HG02943 (cell line): ENCODE results near the gene ADD2.
"Not testable (repeated sequence)": the region's sequence is repeated elsewhere in the genome, so short reads cannot be mapped to it uniquely, and the experiment has no call there.

ENCODE experiments used
- ATAC-seq: cut with Tn5 transposase; IDR thresholded peaks from one replicate; pipeline ENCODE4 v1.9.1; 2021; ENCODE audit warnings: mild to moderate bottlenecking, low read depth, moderate library complexity; ENCODE audit not compliant: unreplicated experiment

The ADD2 gene

GRCh38 chr2:70678576-70679143 lies 89.3 kb downstream of the ADD2 start:
- ATAC-seq = no peak

- no peak for ATAC-seq
Observed at GRCh38 chr2:70676301-70677035, 91.5 kb downstream of the ADD2 start.

DNA sequence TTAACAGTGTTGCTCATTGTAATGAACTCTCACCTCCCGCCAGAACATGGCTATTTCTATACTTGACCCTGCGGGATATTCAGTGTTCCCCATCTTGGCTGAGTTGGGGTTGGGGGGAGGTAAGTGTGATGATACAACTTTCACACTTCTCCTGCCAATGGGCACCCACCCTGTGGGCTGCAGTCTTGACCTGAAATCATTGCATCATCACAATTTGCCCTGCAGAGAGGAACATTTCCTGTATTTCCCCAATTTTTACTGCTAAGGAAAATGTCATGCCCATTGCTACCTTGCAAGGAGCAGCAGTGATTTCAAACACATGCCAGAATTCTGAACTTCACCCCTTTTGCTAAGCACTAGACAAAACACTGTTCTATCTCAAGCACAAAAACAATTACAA lies 92.1 kb downstream of the ADD2 start:
- ATAC-seq = no peak

DNA sequence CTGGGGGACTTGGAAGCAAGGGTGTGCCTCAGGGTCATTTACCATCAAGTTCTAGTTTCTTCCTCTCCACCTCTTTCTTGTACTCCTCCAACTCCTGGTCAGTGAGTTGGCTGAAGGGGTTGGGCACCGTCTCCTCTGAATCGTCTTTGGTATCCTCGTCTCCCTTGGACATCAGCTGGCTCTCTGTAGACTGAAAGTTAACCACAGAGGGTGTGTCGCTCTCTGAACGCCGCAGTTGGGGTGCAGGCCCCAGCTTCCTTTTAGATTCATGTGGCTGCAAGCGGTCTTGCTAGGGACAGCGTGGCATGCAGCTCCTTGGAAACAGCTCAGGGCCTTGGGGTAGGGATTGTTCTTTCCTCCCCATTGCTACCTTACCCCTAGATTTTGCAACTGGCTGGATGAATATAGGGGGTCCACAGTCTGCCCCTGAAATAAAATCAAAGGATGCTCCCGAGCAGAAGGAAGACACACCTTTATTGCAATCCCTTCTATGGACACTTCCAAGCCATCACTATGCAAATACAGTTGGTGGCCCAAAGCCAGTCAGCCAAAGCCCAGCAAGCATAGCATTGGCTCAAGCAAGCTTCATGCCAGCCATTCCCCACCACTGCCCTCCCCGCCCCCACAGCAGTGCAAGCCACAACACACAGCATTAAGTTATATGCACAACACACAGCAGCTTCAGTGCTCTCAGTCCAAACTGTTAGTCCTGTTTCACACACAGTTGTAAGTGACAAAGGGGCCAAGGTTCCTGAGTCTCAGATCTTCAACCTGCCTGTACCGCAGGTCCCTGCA lies 93.2 kb downstream of the ADD2 start:
- no peak for ATAC-seq

DNA sequence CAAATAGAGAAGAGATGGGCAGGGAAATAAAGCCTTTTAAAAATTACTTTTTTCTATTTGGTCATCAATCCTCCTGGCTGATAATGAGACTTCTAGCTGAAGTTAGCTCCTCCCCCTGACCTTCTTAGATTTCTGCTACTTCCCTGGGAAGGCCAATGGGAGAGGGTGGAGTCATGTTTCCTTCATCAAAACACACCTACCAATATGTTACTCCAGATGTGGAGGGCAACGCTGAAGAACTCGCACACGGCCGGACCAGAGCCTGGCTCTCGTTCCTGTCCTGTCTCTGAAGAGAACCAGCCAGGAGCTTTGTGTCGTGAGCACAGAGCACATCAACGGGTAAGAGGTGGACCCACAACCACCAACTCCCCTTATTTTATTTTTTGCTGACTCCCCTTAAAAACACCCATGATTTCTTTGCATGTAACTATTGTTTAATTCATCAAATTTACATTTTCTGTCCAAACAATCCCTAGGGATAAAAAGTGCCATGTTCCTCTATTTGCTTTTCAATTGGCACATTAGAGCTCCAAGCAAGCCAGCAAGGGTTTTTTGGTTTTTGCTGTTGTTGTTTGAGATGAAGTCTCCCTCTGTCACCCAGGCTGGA lies 94.9 kb downstream of the ADD2 start:
- ATAC-seq = no peak

DNA sequence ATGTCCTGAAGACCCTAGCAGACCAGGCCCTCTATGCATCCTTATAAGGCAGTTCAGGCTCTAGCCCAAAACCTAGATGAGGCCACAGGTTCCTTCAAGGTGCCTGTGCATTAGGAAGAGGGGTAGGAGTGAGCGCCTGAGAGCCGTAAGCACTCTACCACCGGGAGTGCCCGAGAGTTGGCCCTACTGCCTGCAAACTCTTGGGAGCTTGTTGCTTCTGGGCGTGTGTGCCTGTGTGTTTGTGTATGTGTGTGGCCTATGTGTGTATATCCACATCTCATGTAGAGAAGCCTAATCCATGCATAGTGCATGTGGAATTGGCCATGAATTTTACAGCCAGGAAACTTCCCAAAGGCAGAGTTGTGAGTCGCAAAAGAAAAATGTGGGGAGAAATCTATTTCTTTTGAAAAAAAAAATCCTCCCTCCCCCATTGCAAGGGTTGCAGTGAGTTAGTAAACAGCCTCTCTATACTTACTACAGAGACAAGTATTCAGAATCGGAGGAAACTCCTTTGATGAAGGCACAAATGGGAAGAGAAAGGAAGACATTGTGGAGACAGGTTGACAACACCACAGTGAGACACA lies 96.8 kb downstream of the ADD2 start:
- no peak for ATAC-seq

GRCh38 chr2:70670626-70671025 lies 97.4 kb downstream of the ADD2 start:
- ATAC-seq = no peak

- ATAC-seq = no peak
Observed at GRCh38 chr2:70670202-70670601, 97.8 kb downstream of the ADD2 start.

GRCh38 chr2:70668911-70669310 lies 99.1 kb downstream of the ADD2 start:
- ATAC-seq = no peak

DNA sequence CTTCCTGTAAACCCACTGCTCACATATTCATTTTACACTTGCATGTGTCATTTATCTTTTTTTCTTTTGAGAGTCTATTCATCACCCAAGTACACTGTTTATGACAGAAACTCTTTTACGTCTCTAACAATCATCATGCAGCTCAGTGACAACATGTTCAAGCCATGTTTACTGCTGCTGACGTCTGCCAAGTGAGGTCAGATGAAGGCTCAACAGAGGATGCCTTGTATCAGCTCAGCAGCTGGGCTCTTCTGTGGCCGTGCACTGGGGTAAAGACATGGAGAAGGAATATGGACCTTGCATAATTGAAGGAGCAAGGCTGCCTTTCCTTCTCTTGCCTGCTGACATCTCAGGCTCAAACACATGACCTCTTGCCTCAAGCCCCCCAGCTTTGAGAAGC lies 99.6 kb downstream of the ADD2 start:
- ATAC-seq = no peak

DNA sequence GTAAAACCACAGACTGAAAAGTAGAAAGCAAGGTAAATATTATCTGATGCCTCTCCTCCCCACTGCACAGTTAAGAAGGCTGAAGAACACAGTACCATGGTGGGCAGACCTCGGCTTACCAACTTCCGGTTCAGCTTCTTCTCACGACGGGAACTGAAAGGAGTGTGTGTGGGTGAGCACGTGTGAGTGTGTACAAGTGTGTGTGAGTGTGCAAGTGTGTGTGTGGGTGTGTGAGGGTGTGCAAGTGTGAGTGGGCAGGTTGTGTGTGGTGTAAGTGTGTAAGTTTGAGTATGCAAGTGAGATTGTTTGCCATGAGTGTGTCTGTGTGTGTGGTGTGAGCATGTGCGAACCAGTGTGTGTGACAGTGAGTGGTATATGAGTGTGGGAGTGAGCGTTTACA lies 103.5 kb downstream of the ADD2 start:
- ATAC-seq = no peak

GRCh38 chr2:70663411-70663810 lies 104.6 kb downstream of the ADD2 start:
- no peak for ATAC-seq

DNA sequence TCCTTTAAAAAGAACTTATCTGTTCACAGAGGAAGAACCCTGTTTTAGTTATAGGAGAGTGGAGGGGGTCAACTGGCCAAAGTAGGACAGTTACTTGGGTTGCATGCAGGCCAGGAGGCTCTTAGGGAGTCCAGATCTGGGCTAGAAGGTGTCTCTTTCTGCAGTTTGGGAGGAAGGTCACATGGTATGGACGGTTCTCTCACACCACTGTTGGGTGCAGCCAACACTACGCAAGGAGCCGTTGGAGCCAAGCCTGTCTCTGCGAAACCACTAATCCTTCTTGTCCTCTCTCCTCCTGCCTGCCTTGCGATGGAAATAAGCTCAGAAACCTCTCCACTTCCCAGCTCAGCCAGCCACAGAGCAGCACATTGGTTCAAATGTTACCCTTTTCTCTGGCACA lies 108.4 kb downstream of the ADD2 start:
- ATAC-seq = no peak

- ATAC-seq = no peak
Observed at GRCh38 chr2:70658476-70658875, 109.5 kb downstream of the ADD2 start.

DNA sequence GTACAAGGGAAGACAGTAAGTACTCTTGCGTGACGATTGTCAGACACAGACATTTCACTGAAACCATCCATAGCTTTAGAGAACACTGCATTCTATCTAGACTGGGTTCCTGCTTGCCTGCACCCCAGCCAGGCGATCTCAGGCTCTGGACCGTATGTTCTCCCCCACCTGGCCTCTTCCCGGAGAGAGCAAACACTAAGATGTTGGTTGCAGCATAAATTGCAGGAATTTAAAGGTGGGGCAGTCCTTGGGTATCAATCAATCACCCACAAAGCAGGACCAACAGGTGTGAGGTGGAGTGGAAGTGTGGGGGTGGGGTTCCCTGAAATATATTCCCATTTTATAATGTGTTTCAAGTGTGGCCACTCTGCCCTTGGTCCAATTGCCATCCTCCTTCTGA lies 110.8 kb downstream of the ADD2 start:
- no peak for ATAC-seq

DNA sequence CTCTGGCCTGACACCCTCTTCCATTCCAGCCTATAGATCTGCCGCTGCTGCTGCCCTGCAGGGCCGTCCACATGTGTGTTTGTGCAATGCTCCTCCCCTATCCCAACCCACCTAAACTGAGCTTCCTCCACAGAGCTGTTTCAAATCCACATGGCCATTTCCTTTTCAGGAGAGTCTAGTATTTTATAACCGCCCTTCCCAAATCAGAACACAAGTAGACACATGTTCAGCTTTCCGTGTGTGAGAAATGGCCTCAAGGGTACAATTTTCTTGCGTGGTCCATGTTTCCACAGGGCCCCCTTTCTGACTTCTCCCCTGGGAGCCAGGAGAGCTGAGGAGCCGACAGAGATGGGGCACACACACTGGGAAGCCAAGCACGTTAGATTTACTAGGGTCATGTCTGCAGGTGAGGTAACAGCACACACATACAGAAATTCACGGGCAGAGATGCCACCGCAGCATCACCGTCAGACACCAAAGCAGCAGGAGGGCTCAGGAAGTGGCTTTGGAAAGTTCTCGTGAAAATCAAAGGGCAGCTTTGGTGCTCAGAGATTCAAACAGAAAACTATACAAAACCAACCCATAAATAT lies 111.5 kb downstream of the ADD2 start:
- no peak for ATAC-seq

DNA sequence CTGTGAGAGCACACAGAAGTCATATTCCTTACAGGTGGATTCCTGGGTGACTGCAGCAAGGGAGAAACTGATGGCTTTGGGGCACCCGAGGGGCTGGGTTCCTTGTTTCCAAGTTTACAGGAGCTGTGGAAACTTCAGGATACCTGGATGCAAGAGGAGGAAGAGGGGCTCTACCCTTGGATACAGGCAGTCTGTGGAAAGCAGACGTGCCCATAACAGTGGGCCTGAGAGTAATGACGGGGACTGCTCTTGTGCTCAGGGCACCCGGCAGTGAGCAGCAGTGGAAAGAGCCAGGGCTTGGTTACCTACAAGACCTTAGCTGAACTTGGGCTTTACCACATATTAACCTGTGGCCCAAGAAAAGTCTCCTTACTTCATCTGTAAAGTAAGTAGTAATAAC lies 112.2 kb downstream of the ADD2 start:
- ATAC-seq = no peak

DNA sequence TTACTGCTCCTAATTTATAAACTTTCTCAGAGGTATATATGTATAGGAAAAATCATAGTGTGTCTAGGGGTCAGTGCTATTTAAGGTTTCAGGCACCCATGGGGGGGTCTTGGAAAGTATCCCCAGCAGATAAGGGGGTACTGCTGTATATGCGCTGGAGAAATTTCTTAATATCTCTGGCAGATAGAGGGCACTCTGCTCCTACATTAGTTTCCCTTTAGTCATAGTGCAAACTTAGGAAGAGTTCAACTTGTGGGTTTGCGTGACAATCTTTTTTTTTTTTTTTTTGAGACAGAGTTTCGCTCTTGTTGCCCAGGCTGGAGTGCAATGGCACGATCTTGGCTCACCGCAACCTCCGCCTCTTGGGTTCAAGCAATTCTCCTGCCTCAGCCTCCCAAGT lies 112.8 kb downstream of the ADD2 start:
- not testable (repeated sequence) for ATAC-seq

DNA sequence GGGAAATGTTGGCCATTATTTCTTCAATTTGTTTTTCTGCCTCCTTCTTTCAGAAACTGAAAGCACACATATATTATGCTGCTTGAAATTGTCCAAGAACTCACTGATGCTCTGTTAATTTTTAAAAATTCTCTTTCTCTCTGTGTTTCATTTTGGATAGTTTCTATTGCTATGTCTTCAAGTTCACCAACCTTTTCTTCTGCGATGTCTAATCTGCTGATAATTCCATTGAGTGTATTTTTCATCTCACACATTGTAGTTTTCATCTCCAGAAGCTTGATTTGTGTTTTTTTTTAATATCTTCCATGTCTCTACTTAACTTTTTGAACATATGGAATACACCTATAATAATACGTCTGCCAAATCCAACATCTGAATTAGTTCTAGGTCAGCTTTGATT lies 116.3 kb downstream of the ADD2 start:
- no peak for ATAC-seq

DNA sequence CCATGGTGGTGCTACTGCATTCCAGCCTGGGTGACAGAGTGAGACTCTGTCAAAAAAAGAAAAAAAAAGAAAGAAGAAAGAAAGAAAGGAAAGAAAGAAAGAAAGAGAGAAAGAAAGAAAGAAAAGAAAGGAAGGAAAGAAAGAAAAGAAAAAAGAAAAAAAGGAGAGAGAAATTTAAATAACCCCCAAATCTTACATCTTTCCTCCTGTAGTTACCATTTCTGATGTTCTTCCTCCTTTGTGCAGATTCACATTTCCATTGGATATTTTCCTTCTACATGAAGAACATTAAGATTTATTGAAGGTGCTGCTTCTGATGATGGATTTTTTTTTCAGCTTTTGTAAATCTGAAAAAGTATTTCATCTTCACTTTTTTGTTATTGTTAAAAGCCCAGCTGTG lies 117.0 kb downstream of the ADD2 start:
- ATAC-seq = no peak

- no peak for ATAC-seq
Observed at GRCh38 chr2:70648961-70649360, 119.0 kb downstream of the ADD2 start.
